Measurements from ENCODE around the gene SBNO2. TPM values are rescaled to one million over a fixed set of nuclear protein-coding genes. Genes with fewer than 3 reads are reported as not detected.

SBNO2 gene
- total RNA-seq, 1 donor from 2014 or later: 53.0 TPM

DNA sequence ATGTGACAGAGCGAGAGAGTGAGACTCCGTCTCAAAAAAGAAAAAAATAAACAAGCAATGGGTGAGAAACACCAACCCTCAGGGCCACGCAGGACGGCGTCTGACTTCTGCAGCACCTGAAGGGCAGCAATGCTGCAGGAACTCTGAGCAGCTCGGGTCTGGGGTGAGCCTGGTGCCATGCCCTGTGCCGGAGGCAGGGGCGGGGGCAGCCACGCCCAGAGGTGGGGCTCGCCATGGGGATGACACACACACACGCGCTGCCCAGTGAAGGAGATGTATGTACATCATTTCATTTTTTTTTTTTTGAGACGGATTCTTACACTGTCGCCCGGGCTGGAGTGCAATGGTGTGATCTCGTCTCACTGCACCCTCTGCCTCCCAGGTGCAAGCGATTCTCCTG lies 46.0 kb downstream of the SBNO2 start:
- peaks cover 3% of the 10 kb centered on the region for H3K4me1 Mint-ChIP-seq

DNA sequence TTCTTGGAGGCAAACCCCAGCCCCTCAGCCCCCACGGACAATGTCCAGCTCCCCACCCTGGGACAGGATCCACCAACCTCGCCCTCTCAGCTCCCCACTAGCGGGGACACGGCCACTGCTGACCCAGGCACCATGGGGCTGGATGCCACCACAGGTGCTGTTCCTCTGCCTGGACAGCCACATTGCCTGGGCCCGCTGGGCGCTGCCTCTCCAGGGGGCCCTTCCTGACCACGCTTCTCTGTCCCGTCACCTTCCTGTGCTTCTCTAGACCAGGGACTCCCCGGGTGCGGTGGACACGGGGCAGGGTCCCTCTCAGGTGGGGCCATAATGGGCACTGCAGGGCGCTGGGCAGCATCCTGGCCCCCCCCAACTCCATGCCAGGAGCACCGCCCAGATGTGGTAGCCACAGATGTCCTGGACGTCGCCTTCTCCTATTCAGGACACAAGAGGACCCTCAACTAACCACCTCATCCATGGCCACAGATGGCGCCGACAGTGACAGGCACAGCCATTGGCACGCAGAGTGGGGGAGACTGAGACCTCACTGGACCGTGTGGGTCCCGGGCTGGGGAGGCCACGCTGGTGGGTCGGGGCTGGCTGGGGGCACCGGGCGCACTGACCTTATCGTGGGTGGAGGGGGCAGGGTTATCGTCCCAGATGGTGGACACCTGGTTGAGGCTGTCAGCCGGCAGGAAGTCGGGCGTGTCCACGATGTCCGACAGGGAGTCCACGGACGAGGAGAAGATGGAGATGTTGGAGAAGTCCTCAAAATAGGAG lies 46.9 kb downstream of the SBNO2 start:
- TF ChIP-seq, protein P1, sequence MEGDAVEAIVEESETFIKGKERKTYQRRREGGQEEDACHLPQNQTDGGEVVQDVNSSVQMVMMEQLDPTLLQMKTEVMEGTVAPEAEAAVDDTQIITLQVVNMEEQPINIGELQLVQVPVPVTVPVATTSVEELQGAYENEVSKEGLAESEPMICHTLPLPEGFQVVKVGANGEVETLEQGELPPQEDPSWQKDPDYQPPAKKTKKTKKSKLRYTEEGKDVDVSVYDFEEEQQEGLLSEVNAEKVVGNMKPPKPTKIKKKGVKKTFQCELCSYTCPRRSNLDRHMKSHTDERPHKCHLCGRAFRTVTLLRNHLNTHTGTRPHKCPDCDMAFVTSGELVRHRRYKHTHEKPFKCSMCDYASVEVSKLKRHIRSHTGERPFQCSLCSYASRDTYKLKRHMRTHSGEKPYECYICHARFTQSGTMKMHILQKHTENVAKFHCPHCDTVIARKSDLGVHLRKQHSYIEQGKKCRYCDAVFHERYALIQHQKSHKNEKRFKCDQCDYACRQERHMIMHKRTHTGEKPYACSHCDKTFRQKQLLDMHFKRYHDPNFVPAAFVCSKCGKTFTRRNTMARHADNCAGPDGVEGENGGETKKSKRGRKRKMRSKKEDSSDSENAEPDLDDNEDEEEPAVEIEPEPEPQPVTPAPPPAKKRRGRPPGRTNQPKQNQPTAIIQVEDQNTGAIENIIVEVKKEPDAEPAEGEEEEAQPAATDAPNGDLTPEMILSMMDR (IDR thresholded peaks at IDR 0.05; ENCODE audit: unreplicated experiment): no peak
- Mint-ChIP-seq H3K4me1 (peaks cover 3% of the 10 kb centered on the region), H3K36me3 (peaks cover 6% of the 10 kb centered on the region), H3K9me3 (no peaks in the 10 kb centered on the region), H3K27ac (no peak overlapping the region), H3K27me3 (ENCODE audit: low read depth) (no peaks in the 10 kb centered on the region), H3K4me3 (no peak overlapping the region)
- DNase-seq (ENCODE audit: low spot score in 2 of 2, unreplicated experiment in 2 of 2): no peak

More for the DNA sequence above, 46.0 kb downstream of the SBNO2 start:
- Mint-ChIP-seq H3K9me3 (no peaks in the 10 kb centered on the region), H3K4me3 (no peak overlapping the region), H3K27me3 (ENCODE audit: low read depth) (no peaks in the 10 kb centered on the region), H3K27ac (no peak overlapping the region), H3K36me3 (peaks cover 3% of the 10 kb centered on the region)
- DNase-seq (ENCODE audit: low spot score in 2 of 2, unreplicated experiment in 2 of 2): no peak
- TF ChIP-seq, protein P1 (IDR thresholded peaks at IDR 0.05; ENCODE audit: unreplicated experiment): no peak

DNA sequence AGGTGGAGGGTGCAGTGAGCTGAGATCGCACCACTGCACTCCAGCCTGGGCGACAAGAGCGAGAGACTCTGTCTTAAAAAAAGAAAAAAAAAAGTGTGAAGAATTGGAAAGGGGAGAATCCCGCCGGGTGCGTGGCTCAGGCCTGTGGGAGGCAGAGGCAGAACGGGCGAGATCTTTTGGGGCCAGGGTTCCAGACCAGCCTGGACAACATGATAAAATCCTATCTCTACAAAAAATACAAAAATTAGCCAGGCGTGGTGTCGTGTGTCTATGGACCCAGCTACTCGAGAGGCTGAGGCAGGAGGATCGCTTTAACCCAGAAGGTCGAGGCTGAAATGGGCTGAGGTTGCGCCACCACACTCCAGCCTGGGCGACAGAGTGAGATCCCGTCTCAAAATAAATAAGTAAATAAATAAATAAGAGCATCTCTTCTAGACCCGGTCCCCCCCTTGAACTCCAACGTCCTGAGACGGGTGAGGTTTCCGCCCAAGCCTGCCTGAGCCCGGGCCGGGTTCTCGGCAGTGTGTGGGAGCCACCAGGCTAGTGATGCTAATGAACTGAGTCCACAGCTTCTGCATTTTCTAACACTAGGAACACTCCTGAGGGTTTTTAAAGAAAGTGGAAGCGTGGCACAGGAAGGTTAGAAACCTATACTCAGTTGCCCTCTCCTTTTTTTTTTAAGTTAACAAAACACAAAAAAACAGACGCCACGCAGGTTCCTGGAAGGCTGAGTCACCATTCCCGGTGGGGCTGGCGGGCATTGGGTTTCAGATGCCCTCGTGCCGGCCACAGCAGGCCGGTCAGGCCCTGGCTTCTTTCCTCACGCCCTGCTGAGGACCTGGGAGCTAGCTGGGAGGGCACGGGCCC lies 48.2 kb downstream of the SBNO2 start:
- Mint-ChIP-seq H3K27me3 (ENCODE audit: low read depth) (no peaks in the 10 kb centered on the region), H3K4me1 (no peaks in the 10 kb centered on the region), H3K4me3 (no peak overlapping the region), H3K36me3 (peaks cover 15% of the 10 kb centered on the region), H3K9me3 (no peaks in the 10 kb centered on the region), H3K27ac (no peak overlapping the region)
- TF ChIP-seq, protein P1 (IDR thresholded peaks at IDR 0.05; ENCODE audit: unreplicated experiment): no peak
- DNase-seq (ENCODE audit: low spot score in 2 of 2, unreplicated experiment in 2 of 2): no peak

DNA sequence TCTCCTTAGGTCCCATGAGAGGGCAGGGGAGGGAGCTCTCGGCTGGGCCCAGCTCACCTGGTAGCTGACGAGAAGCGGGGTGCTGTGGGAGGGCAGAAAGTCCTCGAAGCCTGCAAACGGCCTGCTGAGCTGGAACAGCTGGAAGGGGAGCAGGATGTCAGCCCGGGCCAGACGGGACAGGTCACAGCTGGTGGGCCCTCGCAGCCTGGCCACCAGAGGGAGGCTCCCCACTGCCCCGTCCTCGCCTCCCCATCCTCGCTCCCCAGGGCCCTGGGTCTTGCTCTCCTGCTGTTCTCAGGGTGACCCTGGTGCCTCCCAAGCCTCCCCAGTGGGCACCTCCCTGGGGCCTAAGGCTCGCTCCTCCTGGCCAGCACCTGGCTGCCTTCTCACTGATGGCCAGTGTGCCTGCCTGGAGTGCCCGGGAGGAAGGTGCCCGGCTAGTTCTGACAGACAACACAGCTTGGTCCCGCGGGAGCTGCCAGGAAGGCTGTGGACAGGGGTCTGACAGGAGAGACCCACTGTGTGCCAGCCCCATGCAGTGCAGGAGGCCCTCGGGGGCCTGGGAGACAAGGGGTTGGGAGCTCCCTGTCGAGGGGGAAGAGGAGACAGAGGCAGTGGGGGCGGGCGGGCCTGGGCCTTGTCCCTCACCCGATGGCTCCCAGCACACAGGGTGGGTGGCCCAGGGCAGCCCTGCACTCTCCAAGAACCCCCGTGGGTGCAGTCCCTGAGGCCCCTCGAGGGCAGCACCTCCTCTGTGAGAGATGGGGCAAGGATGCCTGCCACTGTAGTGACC lies 50.0 kb downstream of the SBNO2 start:
- Mint-ChIP-seq H3K27ac (no peak overlapping the region), H3K27me3 (ENCODE audit: low read depth) (no peaks in the 10 kb centered on the region), H3K9me3 (no peaks in the 10 kb centered on the region), H3K4me3 (no peak overlapping the region), H3K36me3 (peaks cover 15% of the 10 kb centered on the region), H3K4me1 (no peaks in the 10 kb centered on the region)
- DNase-seq (ENCODE audit: low spot score in 2 of 2, unreplicated experiment in 2 of 2): no peak
- TF ChIP-seq, protein P1 (IDR thresholded peaks at IDR 0.05; ENCODE audit: unreplicated experiment): no peak

DNA sequence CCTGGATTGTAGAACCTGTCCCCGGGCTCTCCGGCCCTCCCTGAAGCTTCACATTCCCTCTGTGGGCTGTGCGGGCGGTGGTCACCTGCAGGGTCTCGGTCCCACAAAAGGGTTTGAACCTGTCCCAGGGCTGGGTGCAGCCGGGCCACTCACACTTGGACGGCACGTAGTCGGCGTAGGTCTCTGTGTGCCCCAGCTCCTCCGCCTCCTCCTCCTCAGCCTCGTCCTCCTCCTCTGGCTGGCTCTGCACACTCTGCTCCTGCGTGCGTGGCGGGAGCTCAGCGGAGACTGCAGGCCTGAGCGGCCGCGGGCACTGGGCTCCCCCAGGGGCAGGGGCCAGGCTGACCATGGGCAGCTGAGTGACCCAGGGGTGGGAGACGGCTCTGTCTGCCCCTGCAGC lies 50.7 kb downstream of the SBNO2 start:
- DNase-seq (ENCODE audit: low spot score in 2 of 2, unreplicated experiment in 2 of 2): no peak
- Mint-ChIP-seq H3K27me3 (ENCODE audit: low read depth) (no peaks in the 10 kb centered on the region), H3K4me3 (no peak overlapping the region), H3K27ac (no peak overlapping the region), H3K9me3 (no peaks in the 10 kb centered on the region), H3K4me1 (no peaks in the 10 kb centered on the region), H3K36me3 (peaks cover 18% of the 10 kb centered on the region)
- TF ChIP-seq, protein P1 (IDR thresholded peaks at IDR 0.05; ENCODE audit: unreplicated experiment): no peak

All from mesothelial cell of epicardium (in vitro differentiated cells).